Neural progenitor cell (in vitro differentiated cells): ENCODE measurements around the gene PIP5KL1.

ENCODE experiments used
- CTCF ChIP-seq: fragments of 200-600 bp; sonication (generic); IDR thresholded peaks from 2 replicates; pipeline ENCODE4 v1.5.1; 2017; ENCODE audit warnings: antibody characterized with exemption, mild to moderate bottlenecking
- EZH2phosphoT487 ChIP-seq: fragments of 200-600 bp; sonication (generic); IDR thresholded peaks from 2 replicates; pipeline ENCODE4 v1.6.1; 2017; ENCODE audit warnings: antibody characterized with exemption

DNA sequence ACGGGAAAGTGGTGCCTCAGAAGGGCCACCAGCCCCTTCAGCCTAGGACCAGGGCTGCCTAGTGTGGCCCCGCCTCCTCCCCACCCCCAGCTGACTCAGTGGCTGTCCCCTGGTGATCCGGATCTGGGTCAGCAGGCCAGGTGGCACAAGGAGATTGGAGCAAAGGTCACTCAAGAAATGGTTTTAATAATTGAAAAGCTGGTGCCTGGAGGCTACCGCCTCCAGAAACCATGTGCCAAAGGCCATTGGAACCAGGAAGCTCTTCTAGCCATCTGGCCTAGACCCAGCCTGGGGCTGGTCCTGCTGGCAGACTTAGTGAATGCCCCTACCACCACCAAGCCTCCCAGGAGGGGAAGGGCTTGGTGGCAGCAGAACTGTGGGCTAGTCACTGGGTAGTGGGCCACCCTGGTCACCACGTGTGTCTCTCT, 15.2 kb downstream of the PIP5KL1 start:
- TF ChIP-seq CTCF: no peak
- no peak for TF ChIP-seq EZH2phosphoT487
